Activated naive CD4-positive, alpha-beta T cell treated with Interleukin-2 at 50 U/mL for 16 hours (primary cell): ENCODE data around the gene TRPV3.
"Not testable (repeated sequence)": the region's sequence is repeated elsewhere in the genome, so short reads cannot be mapped to it uniquely, and the experiment has no call there.

Experiments used
- DNase-seq: peaks from one replicate; pipeline ENCODE4 v3.0.0-alpha.2; 2020

Gene TRPV3

GRCh38 chr17:3469529-3469928 is 88.1 kb downstream of the TRPV3 start:
- DNase-seq: no peak

GRCh38 chr17:3466355-3466754 is 91.3 kb downstream of the TRPV3 start:
- DNase-seq: not testable (repeated sequence)
